ENCODE measurements around the gene SFMBT2. TPM values are rescaled to one million over a fixed set of nuclear protein-coding genes. Genes with fewer than 3 reads are reported as not detected.
A peak's percentile ranks its signal among the peaks of the same experiment; 100 is the strongest.

Gene SFMBT2
- total and polyA plus RNA-seq, 7 donors = 0.53 to 8.2 (median 3.0) TPM

GRCh38 chr10:7277432-7277831 is 133.4 kb downstream of the SFMBT2 start:
- Histone ChIP-seq H3K36me3 (ENCODE audit: insufficient read depth in 1 of 2, low read depth in 1 of 2) (no peaks in the 10 kb centered on the region), H3K4me1 (peaks cover 7% of the 10 kb centered on the region), H3K27me3 (ENCODE audit: insufficient read depth in 3 of 3, low read length in 2 of 3) (no peaks in the 10 kb centered on the region), H3K4me3 (no peak overlapping the region), H3K27ac (no peak overlapping the region), H3K9me3 (no peaks in the 10 kb centered on the region)
- no peak for TF ChIP-seq CTCF (IDR thresholded peaks at IDR 0.05)
- 42 to 55% (median 53%) methylated on average over 2 of the region's 2 CpGs for WGBS, 3 donors
- intact Hi-C loops (cut with DNase I) = no loop called here
- ATAC-seq = no peak
- DNase-seq = no peak

DNA sequence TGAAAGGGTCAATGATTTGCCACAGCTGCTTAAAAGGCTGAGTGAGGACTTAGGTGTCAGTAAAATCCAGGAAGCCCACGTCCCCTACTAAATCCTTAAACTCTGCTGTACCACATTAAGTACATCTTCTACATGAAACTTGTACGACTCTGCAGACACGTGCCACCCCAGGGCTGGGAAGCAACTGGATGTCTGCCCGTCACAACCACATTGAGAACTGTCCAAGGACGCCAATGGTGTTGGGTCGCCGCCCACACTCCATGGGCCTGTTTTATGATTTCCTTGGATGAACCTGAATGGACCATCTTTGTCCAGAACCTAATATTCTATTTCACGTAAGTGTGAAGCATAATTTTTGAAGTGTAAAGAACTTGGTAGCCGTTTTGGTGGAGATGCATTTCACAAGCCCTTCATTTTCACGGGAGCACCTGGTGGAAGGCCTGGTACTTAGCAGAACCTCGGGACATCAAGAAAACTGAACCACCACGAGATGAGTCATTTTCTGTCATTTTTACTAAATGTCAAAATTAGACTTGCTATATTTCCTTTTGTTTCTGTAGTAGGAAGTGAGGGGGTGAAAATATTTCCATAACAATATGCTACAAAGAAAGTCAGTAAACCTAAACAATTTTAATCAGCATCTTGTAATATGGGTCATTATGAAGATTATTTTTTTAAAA is 134.9 kb downstream of the SFMBT2 start:
- intact Hi-C loops (cut with DNase I) = no loop called here

GRCh38 chr10:7274293-7274692 is 136.5 kb downstream of the SFMBT2 start:
- H3K4me1 ChIP-seq = peaks cover 7% of the 10 kb centered on the region
- no peak for ATAC-seq

More for the DNA sequence above, 134.9 kb downstream of the SFMBT2 start:
- DNase-seq (peak in 1 of 2 donors; percentile 27), ATAC-seq (peak; percentile 69 to 80 (median 76))
- H3K36me3 ChIP-seq (ENCODE audit: insufficient read depth in 1 of 2, low read depth in 1 of 2) = no peaks in the 10 kb centered on the region
- no peak overlapping the region for H3K4me3 ChIP-seq
- no peaks in the 10 kb centered on the region for H3K9me3 ChIP-seq
- 47 to 66% (median 48%) methylated on average over 12 of the region's 12 CpGs for WGBS, 3 donors
- H3K27me3 ChIP-seq (ENCODE audit: insufficient read depth in 3 of 3, low read length in 2 of 3) = no peaks in the 10 kb centered on the region
- no peak for TF ChIP-seq CTCF (IDR thresholded peaks at IDR 0.05)
- no peak overlapping the region for H3K27ac ChIP-seq
- H3K4me1 ChIP-seq = peaks cover 7% of the 10 kb centered on the region

DNA sequence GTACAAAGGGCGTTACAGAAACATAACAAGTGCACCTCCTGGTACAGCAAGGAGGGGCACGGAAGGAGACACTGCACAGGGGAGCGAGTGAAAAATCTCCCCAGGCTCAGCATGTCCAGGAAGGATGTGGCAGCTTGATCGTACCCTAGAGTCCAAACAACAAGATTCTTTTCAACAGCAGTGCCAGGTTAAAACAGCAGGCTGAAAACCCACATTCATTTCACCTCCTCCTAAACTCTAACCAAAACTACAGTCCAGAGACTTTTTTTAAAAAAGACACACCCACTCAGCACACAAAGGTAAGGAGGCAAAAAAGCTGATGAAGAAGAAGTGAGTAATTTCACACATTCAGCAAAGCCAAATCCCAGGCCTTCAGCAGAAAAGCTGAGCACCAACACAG is 138.8 kb downstream of the SFMBT2 start:
- peaks cover 13% of the 10 kb centered on the region for H3K4me1 ChIP-seq
- TF ChIP-seq CTCF (IDR thresholded peaks at IDR 0.05) = no peak
- H3K9me3 ChIP-seq = no peaks in the 10 kb centered on the region
- intact Hi-C loops (cut with DNase I) = no loop called here
- H3K27ac ChIP-seq = no peak overlapping the region
- DNase-seq = no peak
- H3K27me3 ChIP-seq (ENCODE audit: insufficient read depth in 3 of 3, low read length in 2 of 3) = no peaks in the 10 kb centered on the region
- no peaks in the 10 kb centered on the region for H3K36me3 ChIP-seq (ENCODE audit: insufficient read depth in 1 of 2, low read depth in 1 of 2)
- 91 to 97% (median 92%) methylated on average over 4 of the region's 4 CpGs for WGBS, 3 donors
- no peak overlapping the region for H3K4me3 ChIP-seq
- no peak for ATAC-seq

More at GRCh38 chr10:7274293-7274692, 136.5 kb downstream of the SFMBT2 start:
- no peaks in the 10 kb centered on the region for H3K9me3 ChIP-seq
- H3K4me3 ChIP-seq = no peak overlapping the region
- no peak for DNase-seq
- WGBS, 3 donors = 92 to 96% (median 93%) methylated on average over 2 of the region's 2 CpGs
- TF ChIP-seq CTCF (IDR thresholded peaks at IDR 0.05) = no peak
- no peaks in the 10 kb centered on the region for H3K27me3 ChIP-seq (ENCODE audit: insufficient read depth in 3 of 3, low read length in 2 of 3)
- H3K36me3 ChIP-seq (ENCODE audit: insufficient read depth in 1 of 2, low read depth in 1 of 2) = no peaks in the 10 kb centered on the region
- no peak overlapping the region for H3K27ac ChIP-seq
- intact Hi-C loops (cut with DNase I) = no loop called here

- intact Hi-C loops (cut with DNase I) = no loop called here
- 39 to 57% (median 55%) methylated on average over 5 of the region's 5 CpGs for WGBS, 3 donors
- peaks cover 11% of the 10 kb centered on the region for H3K4me1 ChIP-seq
- no peaks in the 10 kb centered on the region for H3K27me3 ChIP-seq (ENCODE audit: insufficient read depth in 3 of 3, low read length in 2 of 3)
- no peaks in the 10 kb centered on the region for H3K9me3 ChIP-seq
- H3K27ac ChIP-seq = no peak overlapping the region
- ATAC-seq (peak in 3 of 4 donors; percentile 31 to 53 (median 41)), DNase-seq (no peak)
- H3K4me3 ChIP-seq = no peak overlapping the region
- no peak for TF ChIP-seq CTCF (IDR thresholded peaks at IDR 0.05)
- no peaks in the 10 kb centered on the region for H3K36me3 ChIP-seq (ENCODE audit: insufficient read depth in 1 of 2, low read depth in 1 of 2)
These were observed 140.8 kb downstream of the SFMBT2 start for GRCh38 chr10:7269988-7270387.
